Measurements from ENCODE around the gene OPRM1.

Gene OPRM1

DNA sequence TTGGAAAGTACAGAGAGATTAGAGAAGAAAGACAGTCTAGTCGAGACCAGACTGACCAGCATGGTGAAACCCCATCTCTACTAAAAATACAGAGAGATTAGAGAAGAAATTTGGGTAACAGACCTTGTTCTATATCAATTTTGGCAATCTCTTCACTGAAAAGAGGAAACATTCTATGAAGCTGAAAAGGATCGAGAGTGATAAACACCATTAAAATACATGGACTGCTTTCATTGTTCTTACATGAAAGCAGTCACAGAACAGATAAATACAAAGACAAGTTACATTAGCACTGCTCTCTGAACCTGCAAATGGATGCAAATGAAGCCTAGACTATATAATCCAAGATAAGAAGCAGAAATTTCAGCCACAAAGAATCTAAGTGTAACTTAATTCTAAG is 8.4 kb upstream of the OPRM1 start:
- H3K27ac ChIP-seq: no peak overlapping the region
- H3K27me3 ChIP-seq (ENCODE audit: control insufficient read depth, insufficient read depth, low read length): no peaks in the 10 kb centered on the region
- no peaks in the 10 kb centered on the region for H3K36me3 ChIP-seq (ENCODE audit: control insufficient read depth, insufficient read depth, low read length)
- H3K4me2 ChIP-seq (ENCODE audit: low read length): no peak overlapping the region
- no peak overlapping the region for H2AFZ ChIP-seq
- no peak overlapping the region for H3K9ac ChIP-seq
- no peaks in the 10 kb centered on the region for H3K4me1 ChIP-seq
- no peaks in the 10 kb centered on the region for H3K9me3 ChIP-seq (ENCODE audit: control insufficient read depth, low read length)
- H3K79me2 ChIP-seq: no peaks in the 10 kb centered on the region
- H3K4me3 ChIP-seq (ENCODE audit: low read depth, low read length): no peak overlapping the region
- TF ChIP-seq, protein P1, sequence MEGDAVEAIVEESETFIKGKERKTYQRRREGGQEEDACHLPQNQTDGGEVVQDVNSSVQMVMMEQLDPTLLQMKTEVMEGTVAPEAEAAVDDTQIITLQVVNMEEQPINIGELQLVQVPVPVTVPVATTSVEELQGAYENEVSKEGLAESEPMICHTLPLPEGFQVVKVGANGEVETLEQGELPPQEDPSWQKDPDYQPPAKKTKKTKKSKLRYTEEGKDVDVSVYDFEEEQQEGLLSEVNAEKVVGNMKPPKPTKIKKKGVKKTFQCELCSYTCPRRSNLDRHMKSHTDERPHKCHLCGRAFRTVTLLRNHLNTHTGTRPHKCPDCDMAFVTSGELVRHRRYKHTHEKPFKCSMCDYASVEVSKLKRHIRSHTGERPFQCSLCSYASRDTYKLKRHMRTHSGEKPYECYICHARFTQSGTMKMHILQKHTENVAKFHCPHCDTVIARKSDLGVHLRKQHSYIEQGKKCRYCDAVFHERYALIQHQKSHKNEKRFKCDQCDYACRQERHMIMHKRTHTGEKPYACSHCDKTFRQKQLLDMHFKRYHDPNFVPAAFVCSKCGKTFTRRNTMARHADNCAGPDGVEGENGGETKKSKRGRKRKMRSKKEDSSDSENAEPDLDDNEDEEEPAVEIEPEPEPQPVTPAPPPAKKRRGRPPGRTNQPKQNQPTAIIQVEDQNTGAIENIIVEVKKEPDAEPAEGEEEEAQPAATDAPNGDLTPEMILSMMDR (IDR thresholded peaks at IDR 0.05): no peak

- H3K4me1 ChIP-seq: no peaks in the 10 kb centered on the region
- H3K36me3 ChIP-seq (ENCODE audit: control insufficient read depth, insufficient read depth, low read length): no peaks in the 10 kb centered on the region
These were observed 2.0 kb downstream of the OPRM1 start for GRCh38 chr6:154041001-154041400.

DNA sequence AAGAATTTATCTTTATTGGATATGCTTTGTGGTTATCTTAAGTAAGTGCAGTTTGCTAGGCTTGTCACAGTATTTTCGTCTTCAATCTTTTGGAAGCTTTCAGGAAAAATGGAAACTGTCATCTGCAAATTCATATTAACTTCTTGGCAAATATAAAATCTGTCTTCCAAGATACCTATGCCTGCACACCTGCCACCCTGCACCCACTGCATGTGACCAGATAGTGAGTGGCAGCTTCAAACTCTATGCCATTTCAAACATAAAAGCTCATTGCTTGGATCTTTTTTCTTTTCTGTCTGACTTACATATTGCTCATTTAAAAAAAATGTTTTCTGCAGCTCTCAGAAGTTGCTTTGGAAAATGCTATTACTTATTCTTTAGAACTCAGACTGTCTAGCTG is 14.1 kb downstream of the OPRM1 start:
- no peak overlapping the region for H3K27ac ChIP-seq
- no peak overlapping the region for H3K4me3 ChIP-seq (ENCODE audit: low read depth, low read length)
- no peak overlapping the region for H3K4me2 ChIP-seq (ENCODE audit: low read length)
- H3K27me3 ChIP-seq (ENCODE audit: control insufficient read depth, insufficient read depth, low read length): no peaks in the 10 kb centered on the region
- H3K4me1 ChIP-seq: no peaks in the 10 kb centered on the region
- TF ChIP-seq, protein P1 (IDR thresholded peaks at IDR 0.05): no peak
- no peak overlapping the region for H2AFZ ChIP-seq
- no peak overlapping the region for H3K9ac ChIP-seq
- no peaks in the 10 kb centered on the region for H3K9me3 ChIP-seq (ENCODE audit: control insufficient read depth, low read length)
- H3K36me3 ChIP-seq (ENCODE audit: control insufficient read depth, insufficient read depth, low read length): no peaks in the 10 kb centered on the region
- no peaks in the 10 kb centered on the region for H3K79me2 ChIP-seq

More at GRCh38 chr6:154041001-154041400, 2.0 kb downstream of the OPRM1 start:
- Histone ChIP-seq H3K79me2 (no peaks in the 10 kb centered on the region), H3K9me3 (ENCODE audit: control insufficient read depth, low read length) (no peaks in the 10 kb centered on the region), H3K9ac (no peak overlapping the region), H3K4me2 (ENCODE audit: low read length) (no peak overlapping the region), H2AFZ (no peak overlapping the region), H3K4me3 (ENCODE audit: low read depth, low read length) (no peak overlapping the region), H3K27me3 (ENCODE audit: control insufficient read depth, insufficient read depth, low read length) (no peaks in the 10 kb centered on the region), H3K27ac (no peak overlapping the region)
- TF ChIP-seq, protein P1 (IDR thresholded peaks at IDR 0.05): no peak

- H3K4me3 ChIP-seq (ENCODE audit: low read depth, low read length): no peak overlapping the region
- H3K27ac ChIP-seq: no peak overlapping the region
- no peaks in the 10 kb centered on the region for H3K9me3 ChIP-seq (ENCODE audit: control insufficient read depth, low read length)
- TF ChIP-seq, protein P1 (IDR thresholded peaks at IDR 0.05): no peak
- no peak overlapping the region for H3K4me2 ChIP-seq (ENCODE audit: low read length)
- no peaks in the 10 kb centered on the region for H3K27me3 ChIP-seq (ENCODE audit: control insufficient read depth, insufficient read depth, low read length)
- H3K4me1 ChIP-seq: no peaks in the 10 kb centered on the region
- no peak overlapping the region for H3K9ac ChIP-seq
- H3K36me3 ChIP-seq (ENCODE audit: control insufficient read depth, insufficient read depth, low read length): no peaks in the 10 kb centered on the region
- H3K79me2 ChIP-seq: no peaks in the 10 kb centered on the region
- H2AFZ ChIP-seq: no peak overlapping the region
These were observed 17.5 kb downstream of the OPRM1 start for GRCh38 chr6:154056536-154056935.

DNA sequence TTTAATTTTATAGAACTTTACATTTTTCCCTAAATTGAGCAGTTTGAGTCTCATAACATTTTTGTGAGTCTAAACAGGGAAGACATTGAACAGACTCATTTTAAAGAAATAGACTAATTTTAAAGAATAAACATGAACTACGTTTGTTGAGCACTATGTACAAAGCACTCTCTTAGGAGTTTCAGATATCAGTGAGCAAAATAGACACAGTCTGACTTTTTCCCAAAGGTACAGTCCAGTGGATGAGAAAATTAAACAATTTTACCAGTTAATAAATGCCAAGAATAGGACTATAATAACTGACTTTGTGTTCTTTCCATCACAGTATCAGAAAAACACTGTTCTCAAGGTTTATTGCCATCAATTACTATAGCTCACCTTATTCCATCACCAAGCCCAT is 18.1 kb downstream of the OPRM1 start:
- Histone ChIP-seq H3K9ac (no peak overlapping the region), H3K4me2 (ENCODE audit: low read length) (no peak overlapping the region), H3K79me2 (no peaks in the 10 kb centered on the region), H3K27me3 (ENCODE audit: control insufficient read depth, insufficient read depth, low read length) (no peaks in the 10 kb centered on the region), H3K36me3 (ENCODE audit: control insufficient read depth, insufficient read depth, low read length) (no peaks in the 10 kb centered on the region), H3K27ac (no peak overlapping the region), H3K4me3 (ENCODE audit: low read depth, low read length) (no peak overlapping the region), H3K9me3 (ENCODE audit: control insufficient read depth, low read length) (no peaks in the 10 kb centered on the region), H2AFZ (no peak overlapping the region), H3K4me1 (no peaks in the 10 kb centered on the region)
- TF ChIP-seq, protein P1 (IDR thresholded peaks at IDR 0.05): no peak
